ENCODE measurements around the gene CDH13.

CDH13 gene

GRCh38 chr16:82660075-82660645 lies 33.4 kb downstream of the CDH13 start:
- peak; percentile 29 for DNase-seq (ENCODE audit: low read depth)
- in situ Hi-C loops (cut with HindIII; ENCODE audit: low sequenced_read_pairs) = no loop called here
- H3K4me3 ChIP-seq (ENCODE audit: low read depth, low read length) = no peak overlapping the region
- no peak for TF ChIP-seq CTCF (IDR thresholded peaks at IDR 0.05; ENCODE audit: low read depth, low read length, missing control alignments)

GRCh38 chr16:82660966-82661365 lies 34.2 kb downstream of the CDH13 start:
- no peak overlapping the region for H3K4me3 ChIP-seq (ENCODE audit: low read depth, low read length)
- DNase-seq (ENCODE audit: low read depth) = no peak
- TF ChIP-seq CTCF (IDR thresholded peaks at IDR 0.05; ENCODE audit: low read depth, low read length, missing control alignments) = no peak
- in situ Hi-C loops (cut with HindIII; ENCODE audit: low sequenced_read_pairs) = no loop called here

GRCh38 chr16:82664181-82664580 lies 37.4 kb downstream of the CDH13 start:
- no peak for DNase-seq (ENCODE audit: low read depth)
- H3K4me3 ChIP-seq (ENCODE audit: low read depth, low read length) = no peak overlapping the region
- no peak for TF ChIP-seq CTCF (IDR thresholded peaks at IDR 0.05; ENCODE audit: low read depth, low read length, missing control alignments)
- in situ Hi-C loops (cut with HindIII; ENCODE audit: low sequenced_read_pairs) = no loop called here

GRCh38 chr16:82665025-82665424 lies 38.3 kb downstream of the CDH13 start:
- in situ Hi-C loops (cut with HindIII; ENCODE audit: low sequenced_read_pairs) = no loop called here
- DNase-seq (ENCODE audit: low read depth) = no peak
- no peak overlapping the region for H3K4me3 ChIP-seq (ENCODE audit: low read depth, low read length)
- TF ChIP-seq CTCF (IDR thresholded peaks at IDR 0.05; ENCODE audit: low read depth, low read length, missing control alignments) = no peak

GRCh38 chr16:82667437-82667836 lies 40.7 kb downstream of the CDH13 start:
- in situ Hi-C loops (cut with HindIII; ENCODE audit: low sequenced_read_pairs) = no loop called here
- no peak overlapping the region for H3K4me3 ChIP-seq (ENCODE audit: low read depth, low read length)
- no peak for TF ChIP-seq CTCF (IDR thresholded peaks at IDR 0.05; ENCODE audit: low read depth, low read length, missing control alignments)
- no peak for DNase-seq (ENCODE audit: low read depth)

GRCh38 chr16:82668094-82668493 lies 41.3 kb downstream of the CDH13 start:
- DNase-seq (ENCODE audit: low read depth) = no peak
- no peak overlapping the region for H3K4me3 ChIP-seq (ENCODE audit: low read depth, low read length)
- in situ Hi-C loops (cut with HindIII; ENCODE audit: low sequenced_read_pairs) = no loop called here
- TF ChIP-seq CTCF (IDR thresholded peaks at IDR 0.05; ENCODE audit: low read depth, low read length, missing control alignments) = no peak

GRCh38 chr16:82671741-82672140 lies 45.0 kb downstream of the CDH13 start:
- no peak for DNase-seq (ENCODE audit: low read depth)
- peak; percentile 22 for TF ChIP-seq CTCF (IDR thresholded peaks at IDR 0.05; ENCODE audit: low read depth, low read length, missing control alignments)
- in situ Hi-C loops (cut with HindIII; ENCODE audit: low sequenced_read_pairs) = no loop called here
- no peak overlapping the region for H3K4me3 ChIP-seq (ENCODE audit: low read depth, low read length)
